Hematopoietic multipotent progenitor cell treated with erythropoietin and hydrocortisone succinate and interleukin-3 and kit ligand, for 6 days (in vitro differentiated cells): ENCODE data around the gene SYTL4.

ENCODE experiments used
- DNase-seq: peaks from one replicate; pipeline ENCODE4 v3.0.0-alpha.2; 2015

Gene SYTL4

GRCh38 chrX:100687546-100687945 is 44.4 kb downstream of the SYTL4 start:
- peak; percentile 8 for DNase-seq

GRCh38 chrX:100687128-100687527 is 44.8 kb downstream of the SYTL4 start:
- DNase-seq, result peak; percentile 32

- DNase-seq, result no peak
Measured at GRCh38 chrX:100685997-100686305, 46.0 kb downstream of the SYTL4 start.

GRCh38 chrX:100685284-100685996 is 46.5 kb downstream of the SYTL4 start:
- peak; percentile 84 for DNase-seq

- DNase-seq, result no peak
Measured at GRCh38 chrX:100682939-100683338, 49.0 kb downstream of the SYTL4 start.

GRCh38 chrX:100681599-100681998 is 50.3 kb downstream of the SYTL4 start:
- no peak for DNase-seq

- no peak for DNase-seq
Measured at GRCh38 chrX:100680756-100681155, 51.2 kb downstream of the SYTL4 start.

- no peak for DNase-seq
Measured at GRCh38 chrX:100677611-100678181, 54.2 kb downstream of the SYTL4 start.

- peak; percentile 17 for DNase-seq
Measured at GRCh38 chrX:100674705-100675104, 57.2 kb downstream of the SYTL4 start.

- no peak for DNase-seq
Measured at GRCh38 chrX:100673397-100673953, 58.4 kb downstream of the SYTL4 start.

GRCh38 chrX:100672966-100673365 is 59.0 kb downstream of the SYTL4 start:
- no peak for DNase-seq

GRCh38 chrX:100663642-100664041 is 68.3 kb downstream of the SYTL4 start:
- DNase-seq, result no peak

GRCh38 chrX:100662796-100663195 is 69.1 kb downstream of the SYTL4 start:
- no peak for DNase-seq

- no peak for DNase-seq
Measured at GRCh38 chrX:100662170-100662569, 69.8 kb downstream of the SYTL4 start.

- no peak for DNase-seq
Measured at GRCh38 chrX:100659431-100660137, 72.3 kb downstream of the SYTL4 start.

- no peak for DNase-seq
Measured at GRCh38 chrX:100658941-100659381, 73.0 kb downstream of the SYTL4 start.

- DNase-seq, result peak; percentile 38
Measured at GRCh38 chrX:100654261-100654660, 77.7 kb downstream of the SYTL4 start.

GRCh38 chrX:100652266-100652665 is 79.7 kb downstream of the SYTL4 start:
- no peak for DNase-seq

- no peak for DNase-seq
Measured at GRCh38 chrX:100650841-100651240, 81.1 kb downstream of the SYTL4 start.

- DNase-seq, result no peak
Measured at GRCh38 chrX:100649550-100650356, 82.2 kb downstream of the SYTL4 start.

- no peak for DNase-seq
Measured at GRCh38 chrX:100648458-100649417, 83.2 kb downstream of the SYTL4 start.

- DNase-seq, result no peak
Measured at GRCh38 chrX:100647739-100648138, 84.2 kb downstream of the SYTL4 start.
